Osteoblast (primary cell): Measurements from ENCODE around the gene CENPB. TPM values are rescaled to one million over a fixed set of nuclear protein-coding genes. Genes with fewer than 3 reads are reported as not detected.

Source experiments
- DNase-seq: peaks from one replicate; pipeline ENCODE4 v3.0.0; 2011; ENCODE audit warnings: low spot score, mixed read lengths; ENCODE audit not compliant: insufficient read length; ENCODE audit errors: missing footprints
- H2AFZ ChIP-seq: 2 replicates; pipeline ENCODE4 v1.6.0; 2011; ENCODE audit warnings: mild to moderate bottlenecking, low read length
- H3K27ac ChIP-seq: 2 replicates; pipeline ENCODE4 v1.5.1; 2011; ENCODE audit warnings: mild to moderate bottlenecking, low read depth, low read length, moderate library complexity
- H3K27me3 ChIP-seq: 2 replicates; pipeline ENCODE4 v1.6.0; 2012; ENCODE audit warnings: mild to moderate bottlenecking, control low read depth, inconsistent platforms, low read length, moderate library complexity; ENCODE audit not compliant: insufficient read depth
- H3K36me3 ChIP-seq: 2 replicates; pipeline ENCODE4 v1.5.1; 2011; ENCODE audit warnings: mild to moderate bottlenecking, low read length, control low read depth, moderate library complexity; ENCODE audit not compliant: insufficient read depth
- H3K4me1 ChIP-seq: 2 replicates; pipeline ENCODE4 v1.5.1; 2011; ENCODE audit warnings: mild to moderate bottlenecking, low read length, control low read depth, moderate library complexity; ENCODE audit not compliant: insufficient read depth
- H3K4me2 ChIP-seq: 2 replicates; pipeline ENCODE4 v1.6.0; 2011; ENCODE audit warnings: mild to moderate bottlenecking, low read length; ENCODE audit not compliant: insufficient read depth
- H3K4me3 ChIP-seq: fragments of 200-600 bp; sonication (generic); 3 replicates; pipeline ENCODE4 v1.5.1; 2012; ENCODE audit warnings: mild to moderate bottlenecking, low read length, inconsistent platforms; ENCODE audit not compliant: insufficient read depth
- H3K79me2 ChIP-seq: 2 replicates; pipeline ENCODE4 v1.6.0; 2012; ENCODE audit warnings: mild to moderate bottlenecking, low read length, control low read depth, inconsistent platforms; ENCODE audit not compliant: insufficient read depth
- H3K9me3 ChIP-seq: 2 replicates; pipeline ENCODE4 v1.5.1; 2011; ENCODE audit warnings: low read depth, low read length, control low read depth
- H4K20me1 ChIP-seq: 2 replicates; pipeline ENCODE4 v1.6.0; 2012; ENCODE audit warnings: mild to moderate bottlenecking, low read length, control low read depth; ENCODE audit not compliant: insufficient read depth
- CTCF ChIP-seq: IDR thresholded peaks from 2 replicates; pipeline ENCODE4 v1.5.1; 2011; ENCODE audit warnings: mild to moderate bottlenecking, low read depth, low read length, moderate library complexity; ENCODE audit errors: extremely low read depth
- total RNA-seq: library from RNA; depleted of rRNA; stranded (reverse); fragments of >200 nt; gene quantifications from 2 replicates; pipeline ENCODE4 v1.2.3, GENCODE V29; 2012

CENPB gene
- total RNA-seq, 1 donor, result 95.5 TPM

- Histone ChIP-seq H3K4me1 (no peaks in the 10 kb centered on the region), H4K20me1 (no peaks in the 10 kb centered on the region), H3K27ac (no peak overlapping the region), H2AFZ (no peak overlapping the region), H3K36me3 (no peaks in the 10 kb centered on the region), H3K9me3 (no peaks in the 10 kb centered on the region), H3K79me2 (no peaks in the 10 kb centered on the region), H3K4me2 (no peak overlapping the region), H3K4me3 (peak overlapping the region; percentile 19), H3K27me3 (no peaks in the 10 kb centered on the region)
- peak; percentile 64 for DNase-seq
- TF ChIP-seq CTCF, result no peak
Observed at GRCh38 chr20:3751675-3752385, 34.7 kb downstream of the CENPB start.

GRCh38 chr20:3751305-3751674, 35.2 kb downstream of the CENPB start:
- H3K27ac ChIP-seq, result no peak overlapping the region
- no peaks in the 10 kb centered on the region for H3K27me3 ChIP-seq
- H4K20me1 ChIP-seq, result no peaks in the 10 kb centered on the region
- H3K4me3 ChIP-seq, result no peak overlapping the region
- H3K9me3 ChIP-seq, result no peaks in the 10 kb centered on the region
- H2AFZ ChIP-seq, result no peak overlapping the region
- TF ChIP-seq CTCF, result no peak
- H3K4me2 ChIP-seq, result no peak overlapping the region
- H3K36me3 ChIP-seq, result no peaks in the 10 kb centered on the region
- H3K4me1 ChIP-seq, result no peaks in the 10 kb centered on the region
- no peak for DNase-seq
- H3K79me2 ChIP-seq, result no peaks in the 10 kb centered on the region

- Histone ChIP-seq H3K4me2 (no peak overlapping the region), H3K4me3 (no peak overlapping the region), H3K27ac (no peak overlapping the region), H3K9me3 (no peaks in the 10 kb centered on the region), H2AFZ (no peak overlapping the region), H3K36me3 (no peaks in the 10 kb centered on the region), H3K4me1 (no peaks in the 10 kb centered on the region), H3K27me3 (no peaks in the 10 kb centered on the region), H3K79me2 (no peaks in the 10 kb centered on the region), H4K20me1 (no peaks in the 10 kb centered on the region)
- TF ChIP-seq CTCF, result peak; percentile 49
- DNase-seq, result peak; percentile 99
Observed at GRCh38 chr20:3749689-3750531, 36.6 kb downstream of the CENPB start.

- Histone ChIP-seq H3K27ac (no peak overlapping the region), H3K27me3 (no peaks in the 10 kb centered on the region), H3K4me1 (no peaks in the 10 kb centered on the region), H3K9me3 (no peaks in the 10 kb centered on the region), H2AFZ (no peak overlapping the region), H3K36me3 (no peaks in the 10 kb centered on the region), H3K79me2 (no peaks in the 10 kb centered on the region), H3K4me2 (no peak overlapping the region), H4K20me1 (no peaks in the 10 kb centered on the region), H3K4me3 (no peak overlapping the region)
- DNase-seq, result peak; percentile 41
- no peak for TF ChIP-seq CTCF
Observed at GRCh38 chr20:3749087-3749688, 37.4 kb downstream of the CENPB start.
